Stomach (tissue), 4 donors: ENCODE results near the gene OR2T11.

Source experiments
- CTCF ChIP-seq, 7 experiments: fragments of 450-650 bp in 4 of 7; fragments of 200-600 bp in 3 of 7; sonication (generic) in 3 of 7; IDR thresholded peaks; one replicate each; pipeline ENCODE4 v1.5.1; 2016 to 2019; ENCODE audit warnings: antibody characterized with exemption in 7 of 7, control low read depth in 2 of 7, mild to moderate bottlenecking in 1 of 7
- POLR2A ChIP-seq, 4 donors: fragments of 450-650 bp; IDR thresholded peaks; one replicate each; pipeline ENCODE4 v1.6.1; 2016; ENCODE audit warnings: antibody characterized with exemption in 4 of 4, control low read depth in 2 of 4, mild to moderate bottlenecking in 1 of 4, moderate library complexity in 1 of 4

GRCh38 chr1:248621770-248622169 is 13.1 kb downstream of the OR2T11 start:
- TF ChIP-seq CTCF (IDR thresholded peaks at IDR 0.05) (no peak), POLR2A (IDR thresholded peaks at IDR 0.05) (no peak)
